NCI-H1417 (cell line): Measurements from ENCODE around the gene UACA.
"Not testable (repeated sequence)": the region's sequence is repeated elsewhere in the genome, so short reads cannot be mapped to it uniquely, and the experiment has no call there.

Source experiments
- DNase-seq, 3 experiments: peaks; one replicate each; lab custom pipeline; 2025; lab: John Stamatoyannopoulos, UW

Gene UACA

GRCh38 chr15:70752193-70752635, 11.1 kb downstream of the UACA start:
- DNase-seq, result no peak

DNA sequence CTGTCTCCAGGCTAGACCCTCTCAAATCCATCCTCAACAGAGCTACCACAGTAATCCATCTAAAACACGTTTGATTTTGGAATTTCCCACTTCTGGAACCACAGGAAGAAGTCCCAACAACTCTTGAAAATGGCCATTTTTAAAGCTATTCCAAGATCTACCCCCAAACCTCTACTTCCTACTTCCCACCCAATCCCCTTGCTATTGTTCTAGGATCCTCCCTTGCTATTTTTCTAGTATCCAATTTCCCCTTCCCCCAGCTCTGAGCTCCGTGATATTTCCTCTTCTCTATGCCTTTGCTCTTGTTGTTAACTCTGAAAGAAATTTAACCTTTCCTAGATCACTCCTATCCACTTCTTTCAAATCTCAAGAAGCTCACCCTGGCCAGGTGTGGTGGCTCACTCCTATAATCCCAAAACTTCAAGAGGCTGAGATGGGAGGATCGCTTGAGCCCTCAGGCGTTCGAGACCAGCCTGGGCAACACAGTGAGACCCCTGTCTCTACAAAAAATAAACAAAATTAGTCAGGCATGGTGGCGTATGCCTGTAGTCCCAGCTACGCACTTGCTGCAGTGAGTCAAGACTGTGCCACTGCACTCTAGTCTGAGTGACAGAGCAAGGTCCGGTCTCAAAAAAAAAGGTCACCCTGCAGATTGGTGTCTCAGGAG, 13.0 kb downstream of the UACA start:
- no peak for DNase-seq

DNA sequence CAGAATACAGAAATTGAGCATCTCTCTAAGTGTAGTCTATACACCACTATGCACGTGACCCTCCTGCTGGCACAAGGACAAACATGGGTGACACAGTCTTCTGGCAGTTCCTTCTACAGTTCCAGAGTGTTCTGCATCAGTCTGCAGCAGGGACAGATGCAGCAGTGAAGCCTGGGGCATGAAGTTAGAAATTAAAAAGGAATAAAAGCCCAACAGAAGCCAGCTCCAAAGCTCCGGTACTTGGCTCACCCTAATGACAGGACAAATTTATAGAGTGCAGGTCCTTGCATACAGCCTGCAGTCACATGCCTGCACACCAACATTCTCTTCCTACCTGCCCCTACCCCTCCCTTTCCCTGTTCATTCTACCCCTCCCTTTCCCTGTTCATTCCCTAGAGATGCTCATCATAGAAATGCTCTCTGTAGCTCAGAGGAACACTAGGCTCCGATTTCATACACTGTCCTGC, 15.0 kb downstream of the UACA start:
- DNase-seq, result no peak

DNA sequence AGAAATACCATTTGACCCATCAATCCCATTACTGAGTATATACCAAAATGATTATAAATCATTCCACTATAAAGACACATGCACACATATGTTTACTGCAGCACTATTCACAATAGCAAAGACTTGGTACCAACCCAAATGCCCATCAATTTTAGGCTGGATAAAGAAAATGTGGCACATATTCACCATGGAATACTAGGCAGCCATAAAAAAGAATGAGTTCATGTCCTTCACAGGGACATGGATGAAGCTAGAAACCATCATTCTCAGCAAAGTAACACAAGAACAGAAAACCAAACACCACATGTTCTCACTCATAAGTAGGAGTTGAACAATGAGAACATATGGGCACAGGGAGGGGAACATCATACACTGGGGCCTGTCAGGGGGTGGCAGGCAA, 16.8 kb downstream of the UACA start:
- DNase-seq, result not testable (repeated sequence)

- DNase-seq, result no peak
These were observed 20.4 kb downstream of the UACA start for GRCh38 chr15:70742928-70743327.

DNA sequence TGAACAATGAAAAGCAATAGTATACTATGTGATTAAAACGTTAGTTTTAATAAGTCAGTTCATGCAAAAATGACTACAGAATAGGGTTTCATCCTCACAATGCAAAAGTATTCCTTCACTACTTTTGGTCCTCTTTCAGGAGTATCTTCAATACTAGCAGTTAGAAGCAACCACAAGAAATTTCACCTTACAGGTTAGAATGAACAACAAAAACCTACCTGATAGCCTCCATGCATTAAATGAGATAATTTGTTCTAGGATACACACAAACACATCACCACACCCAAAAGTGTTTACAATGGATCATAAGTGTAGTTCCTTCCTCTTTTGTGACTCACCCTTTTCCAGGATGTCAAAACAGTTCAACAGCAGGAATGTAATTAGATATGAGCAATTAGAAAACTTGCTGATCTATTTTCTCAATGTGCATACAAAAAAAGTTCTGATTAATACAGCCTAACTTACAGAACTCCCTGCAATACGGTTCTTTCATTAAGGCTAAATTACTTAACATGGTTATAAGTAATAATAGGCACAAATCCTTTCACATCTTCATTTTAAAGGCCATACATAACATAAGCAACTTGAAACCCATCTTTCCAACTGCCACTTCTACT, 21.6 kb downstream of the UACA start:
- no peak for DNase-seq

DNA sequence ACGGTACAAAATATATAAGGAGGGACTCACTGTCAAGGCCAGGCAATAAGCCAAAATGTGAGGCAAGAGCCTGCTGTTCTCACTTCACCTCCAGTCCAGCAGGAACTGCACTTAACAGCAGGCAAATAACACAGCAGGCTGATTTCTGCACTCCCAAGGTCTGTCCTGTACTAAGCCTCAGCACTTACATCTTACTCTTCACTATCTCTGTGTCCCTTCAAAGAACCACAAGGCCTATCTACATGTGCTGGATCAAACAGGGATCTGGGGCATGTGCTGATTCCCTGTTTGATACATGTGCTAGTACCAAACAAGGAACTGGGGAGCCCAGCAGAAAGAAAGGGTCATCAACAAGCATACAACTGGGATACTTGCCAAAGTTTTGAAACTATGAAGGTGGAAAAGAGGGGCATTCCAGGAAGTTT, 22.2 kb downstream of the UACA start:
- DNase-seq, result no peak

- not testable (repeated sequence) for DNase-seq
These were observed 28.3 kb downstream of the UACA start for GRCh38 chr15:70735040-70735439.

DNA sequence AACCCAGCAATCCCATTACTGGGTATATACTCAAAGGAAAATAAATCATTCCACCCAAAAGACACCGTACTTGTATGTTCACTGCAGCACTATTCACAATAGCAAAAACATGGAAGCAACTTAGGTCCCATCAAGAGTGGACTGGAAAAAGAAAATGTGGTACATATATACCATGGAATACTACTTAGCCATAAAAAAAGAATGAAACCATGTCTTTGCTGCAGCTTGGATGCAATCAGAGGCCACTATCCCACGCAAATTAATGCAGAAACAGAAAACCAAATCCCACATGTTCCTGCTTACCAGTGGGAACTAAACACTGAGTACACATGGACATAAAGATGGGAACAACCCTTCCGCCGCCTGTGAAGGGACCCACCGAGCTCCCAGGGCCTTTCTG, 34.2 kb downstream of the UACA start:
- DNase-seq, result no peak

DNA sequence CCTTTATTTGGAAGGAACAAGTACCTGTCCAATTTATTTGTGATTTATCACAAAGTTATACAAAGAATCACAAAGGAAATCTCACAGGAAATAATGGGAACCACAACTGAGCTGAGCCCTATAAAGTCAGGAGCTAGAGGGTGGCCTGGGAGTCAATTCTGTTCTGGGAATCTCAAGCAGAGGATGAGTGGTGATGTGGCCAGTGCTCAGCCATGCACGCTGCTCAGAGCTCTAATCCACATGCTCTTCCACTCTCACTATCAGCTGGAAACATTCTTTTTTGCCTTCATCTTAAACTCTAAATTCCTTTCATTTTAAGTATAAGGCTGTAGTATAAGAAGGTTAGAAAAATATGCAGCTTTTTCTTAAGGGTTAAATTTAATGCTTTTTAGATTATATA, 36.6 kb downstream of the UACA start:
- DNase-seq, result peak in 1 of 3 experiments; percentile 12

- DNase-seq, result no peak
These were observed 39.4 kb downstream of the UACA start for GRCh38 chr15:70723927-70724326.

- DNase-seq, result no peak
These were observed 40.3 kb downstream of the UACA start for GRCh38 chr15:70723122-70723422.

- peak; percentile 22 to 71 (median 42) for DNase-seq
These were observed 40.9 kb downstream of the UACA start for GRCh38 chr15:70722266-70723121.

DNA sequence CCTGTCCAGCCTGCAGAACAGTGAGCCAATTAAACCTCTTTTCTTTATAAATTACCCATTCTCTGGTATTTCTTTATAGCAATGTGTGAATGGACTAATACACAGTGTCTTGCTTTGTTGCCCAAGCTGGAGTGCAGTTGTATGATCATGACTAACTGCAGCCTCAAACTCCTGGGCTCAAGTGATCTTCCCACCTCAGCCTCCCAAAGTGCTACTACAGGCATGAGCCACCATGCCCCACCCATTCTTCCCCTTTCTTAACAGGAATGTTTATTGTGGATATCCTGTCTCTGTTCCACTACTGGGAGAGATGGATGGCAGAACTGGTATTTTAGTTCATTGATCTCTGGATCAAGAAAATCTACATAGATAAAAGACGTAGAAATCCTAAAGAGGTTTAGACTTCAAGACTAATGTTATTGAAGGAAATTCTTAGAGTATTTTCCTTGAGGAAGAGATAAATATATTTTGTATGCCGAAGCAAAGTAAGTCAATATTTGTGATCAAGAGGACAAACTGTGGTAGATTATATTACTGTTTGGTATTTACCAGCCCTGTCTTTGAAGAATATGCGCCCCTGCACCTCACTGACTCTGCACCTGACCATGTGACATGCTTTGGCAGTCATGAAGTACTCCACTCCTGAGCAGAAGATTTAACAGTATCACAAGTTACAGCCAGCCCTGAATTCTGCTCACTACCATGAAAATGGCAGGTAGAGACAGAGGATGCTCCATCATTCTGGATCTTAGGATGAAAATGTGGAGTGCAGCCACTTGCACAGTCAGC, 42.9 kb downstream of the UACA start:
- DNase-seq, result no peak

- no peak for DNase-seq
These were observed 46.0 kb downstream of the UACA start for GRCh38 chr15:70717237-70717793.

GRCh38 chr15:70715840-70716485, 47.4 kb downstream of the UACA start:
- DNase-seq, result no peak

DNA sequence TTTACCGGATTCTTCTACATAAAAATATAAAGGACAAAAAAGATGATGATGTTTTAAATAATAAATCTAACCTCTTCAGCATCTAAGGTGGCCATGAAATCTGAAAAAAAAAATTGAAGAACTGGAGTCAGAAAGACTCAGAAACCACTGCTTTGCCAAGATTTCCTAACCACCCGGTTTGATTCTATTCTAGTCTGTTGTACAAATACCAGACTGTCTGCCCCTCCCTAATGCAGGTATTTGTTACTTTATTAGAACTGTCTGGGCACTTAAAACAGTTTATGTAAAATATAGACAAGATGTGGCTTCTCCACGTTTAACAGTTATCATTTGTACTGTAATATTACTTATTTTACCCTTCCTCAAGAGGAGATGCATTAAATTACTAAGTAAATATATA, 48.8 kb downstream of the UACA start:
- DNase-seq, result peak in 1 of 3 experiments; percentile 58

- peak in 1 of 3 experiments; percentile 58 for DNase-seq
These were observed 49.3 kb downstream of the UACA start for GRCh38 chr15:70714015-70714414.

DNA sequence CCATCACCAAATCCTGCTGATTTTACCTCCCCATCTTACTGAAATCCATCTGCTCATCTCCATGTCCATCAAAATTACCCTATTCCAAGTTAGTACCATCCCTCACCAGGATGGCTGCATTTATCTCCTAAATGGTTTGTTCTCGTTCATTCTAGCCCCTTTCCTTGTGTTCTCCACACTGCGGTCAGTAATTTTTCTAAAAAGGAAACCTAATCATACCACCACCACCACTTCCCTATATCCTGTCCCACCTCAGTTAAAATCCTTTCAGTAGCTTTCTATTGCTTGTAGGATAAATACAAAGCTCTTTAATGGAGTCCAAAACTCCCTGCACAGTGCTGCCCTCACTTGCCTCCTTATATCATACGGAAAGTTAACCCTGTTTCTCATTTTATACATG, 51.1 kb downstream of the UACA start:
- no peak for DNase-seq

DNA sequence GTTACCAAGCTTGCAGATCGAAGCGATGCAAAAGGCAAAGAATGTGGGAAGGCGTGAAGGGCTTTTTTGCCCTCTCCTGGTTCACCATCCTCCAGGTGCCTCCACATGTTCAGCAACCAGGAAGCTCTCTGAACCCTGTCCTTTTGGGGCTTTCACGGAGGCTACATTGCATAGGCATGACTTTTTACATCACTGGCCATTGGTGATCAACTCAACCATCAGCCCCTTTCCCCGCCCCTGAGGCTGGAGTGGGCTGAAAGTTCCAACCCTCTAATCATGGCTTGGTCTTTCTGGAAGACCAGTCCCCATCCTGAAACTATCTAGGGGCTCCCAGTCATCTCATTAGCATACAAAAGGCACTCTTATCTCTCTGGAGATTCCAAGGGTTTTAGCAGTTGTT, 52.6 kb downstream of the UACA start:
- no peak for DNase-seq

DNA sequence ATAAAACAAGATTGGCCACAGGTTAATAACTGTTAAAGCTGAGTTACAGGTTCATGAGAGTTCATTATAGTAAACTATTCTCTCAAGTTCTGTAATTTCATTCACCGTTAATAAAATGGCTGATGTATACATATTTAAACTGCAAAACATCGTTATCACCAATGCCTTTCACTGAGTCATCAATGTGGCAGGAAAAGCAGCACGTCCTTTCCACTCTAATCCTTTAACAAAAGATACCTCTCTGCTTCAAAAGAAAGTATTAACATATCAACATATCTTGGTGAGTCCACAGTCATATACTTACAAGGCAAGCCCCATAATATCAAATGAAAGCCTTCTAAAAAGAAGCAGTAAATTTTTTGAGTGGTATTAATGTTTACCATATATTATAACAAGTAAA, 54.5 kb downstream of the UACA start:
- DNase-seq, result no peak
